Body of pancreas (tissue), 4 donors: Measurements from ENCODE around the gene C9orf43. TPM values are rescaled to one million over a fixed set of nuclear protein-coding genes. Genes with fewer than 3 reads are reported as not detected.

Experiments used
- ATAC-seq: fragments of 150-250 bp; one replicate; pipeline ENCODE4 v1.9.1; 2016
- DNase-seq, 4 donors: peaks; one replicate each; pipeline ENCODE4 v3.0.0-alpha.2; 2019
- H3K27ac ChIP-seq, 4 donors: fragments of 200-600 bp; sonication (generic); 1 replicate in 3 of 4; 2 replicates in 1 of 4; pipeline versions ENCODE4 v1.5.1 to v1.6.1; 2016 to 2019; ENCODE audit warnings: mild to moderate bottlenecking in 1 of 4, mixed read lengths in 1 of 4, moderate library complexity in 1 of 4
- H3K27me3 ChIP-seq, 2 donors: fragments of 200-600 bp; sonication (generic); one replicate each; pipeline ENCODE4 v1.6.0; 2016; ENCODE audit warnings: mild to moderate bottlenecking in 1 of 2
- H3K36me3 ChIP-seq, 2 donors: fragments of 200-600 bp; sonication (generic); replicated peaks in 1 of 2; 2 replicates each; pipeline ENCODE4 v1.5.1; 2016; ENCODE audit warnings: low read depth in 2 of 2; ENCODE audit not compliant: insufficient read depth in 1 of 2
- H3K4me1 ChIP-seq: fragments of 200-600 bp; sonication (generic); one replicate; pipeline ENCODE4 v1.6.0; 2016
- H3K4me3 ChIP-seq, 2 donors: fragments of 200-600 bp; sonication (generic); 1 replicate in 1 of 2; 2 replicates in 1 of 2; pipeline ENCODE4 v1.5.1; 2016 to 2019
- H3K9me3 ChIP-seq, 3 donors: fragments of 200-600 bp; sonication (generic); 1 replicate in 2 of 3; 2 replicates in 1 of 3; pipeline ENCODE4 v1.5.1; 2016
- CTCF ChIP-seq, 7 experiments: fragments of 450-650 bp in 4 of 7; fragments of 200-600 bp in 3 of 7; sonication (generic) in 3 of 7; IDR thresholded peaks; one replicate each; pipeline ENCODE4 v1.5.1; 2016 to 2019; ENCODE audit warnings: antibody characterized with exemption in 7 of 7
- POLR2A ChIP-seq, 3 donors: fragments of 450-650 bp; IDR thresholded peaks; one replicate each; pipeline ENCODE4 v1.6.1; 2016; ENCODE audit warnings: antibody characterized with exemption in 3 of 3, mild to moderate bottlenecking in 2 of 3
- WGBS, 2 donors: methylation state at CpG; one replicate each; pipeline ENCODE4 v1.1.5; 2017; 5-methylcytosine and 5-hydroxymethylcytosine counted together
- intact Hi-C: fragments of 100-400 bp; cut with DNase I; formaldehyde crosslinking; loops from one replicate; pipeline ENCODE4 v1.15.1; 2023
- total RNA-seq, 2 donors: library from RNA; depleted of rRNA; stranded (reverse); fragments of >200 nt; gene quantifications; one replicate each; pipeline ENCODE4 v1.1.0, GENCODE V29; 2016

The C9orf43 gene
- total RNA-seq, 2 donors from 2014 or later, result 1.6 TPM; not detected in 1

- peaks cover 41% of the 10 kb centered on the region for H3K4me1 ChIP-seq
- intact Hi-C loops, result no loop called here
- H3K27ac ChIP-seq, result no peak overlapping the region
- H3K36me3 ChIP-seq, result no peaks in the 10 kb centered on the region
- TF ChIP-seq CTCF (IDR thresholded peaks at IDR 0.05) (no peak), POLR2A (IDR thresholded peaks at IDR 0.05) (no peak)
- H3K27me3 ChIP-seq, result no peaks in the 10 kb centered on the region
- no peak overlapping the region for H3K4me3 ChIP-seq
- no peak for ATAC-seq
- DNase-seq, result no peak
- H3K9me3 ChIP-seq, result no peaks in the 10 kb centered on the region
- 72 to 96% methylated on average over 2 of the region's 2 CpGs for WGBS, 2 donors
These were observed 56.6 kb downstream of the C9orf43 start for GRCh38 chr9:113467183-113467582.

- H3K27ac ChIP-seq, result peak overlapping the region; percentile 50 to 58 (median 54)
- WGBS, 2 donors, result 32 to 37% methylated on average over 6 of the region's 6 CpGs
- ATAC-seq, result peak; percentile 75
These were observed 58.3 kb downstream of the C9orf43 start for GRCh38 chr9:113468716-113469448.

GRCh38 chr9:113471143-113471542 is 60.6 kb downstream of the C9orf43 start:
- H3K27ac ChIP-seq, result no peak overlapping the region
- TF ChIP-seq CTCF (IDR thresholded peaks at IDR 0.05), result no peak
- no peak for TF ChIP-seq POLR2A (IDR thresholded peaks at IDR 0.05)
- whole genome bisulfite sequencing, 2 donors, result 60 to 92% methylated on average over 1 of the region's 1 CpG

More at GRCh38 chr9:113468716-113469448, 58.3 kb downstream of the C9orf43 start:
- Histone ChIP-seq H3K27me3 (no peaks in the 10 kb centered on the region), H3K9me3 (no peaks in the 10 kb centered on the region), H3K4me1 (peaks cover 35% of the 10 kb centered on the region), H3K4me3 (no peak overlapping the region), H3K36me3 (no peaks in the 10 kb centered on the region)
- intact Hi-C loops, result no loop called here
- TF ChIP-seq CTCF (IDR thresholded peaks at IDR 0.05), result no peak
- no peak for TF ChIP-seq POLR2A (IDR thresholded peaks at IDR 0.05)
- DNase-seq, result peak; percentile 59 to 86 (median 78)

GRCh38 chr9:113471566-113471965 is 61.0 kb downstream of the C9orf43 start:
- no peak overlapping the region for H3K4me3 ChIP-seq
- no peaks in the 10 kb centered on the region for H3K36me3 ChIP-seq
- TF ChIP-seq CTCF (IDR thresholded peaks at IDR 0.05) (no peak), POLR2A (IDR thresholded peaks at IDR 0.05) (no peak)
- DNase-seq (no peak), ATAC-seq (no peak)
- peaks cover 13% of the 10 kb centered on the region for H3K4me1 ChIP-seq
- H3K9me3 ChIP-seq, result no peaks in the 10 kb centered on the region
- no peaks in the 10 kb centered on the region for H3K27me3 ChIP-seq
- 90 to 93% methylated on average over 6 of the region's 6 CpGs for WGBS, 2 donors
- no peak overlapping the region for H3K27ac ChIP-seq
- intact Hi-C loops, result no loop called here

More at GRCh38 chr9:113471143-113471542, 60.6 kb downstream of the C9orf43 start:
- intact Hi-C loops, result no loop called here
- peaks cover 13% of the 10 kb centered on the region for H3K4me1 ChIP-seq
- no peaks in the 10 kb centered on the region for H3K27me3 ChIP-seq
- DNase-seq (no peak), ATAC-seq (no peak)
- no peak overlapping the region for H3K4me3 ChIP-seq
- H3K9me3 ChIP-seq, result no peaks in the 10 kb centered on the region
- H3K36me3 ChIP-seq, result no peaks in the 10 kb centered on the region

GRCh38 chr9:113472199-113472598 is 61.7 kb downstream of the C9orf43 start:
- DNase-seq, result no peak
- H3K4me1 ChIP-seq, result peaks cover 19% of the 10 kb centered on the region
- no peak overlapping the region for H3K4me3 ChIP-seq
- ATAC-seq, result no peak
- H3K9me3 ChIP-seq, result no peaks in the 10 kb centered on the region
- TF ChIP-seq POLR2A (IDR thresholded peaks at IDR 0.05), result no peak
- no peak for TF ChIP-seq CTCF (IDR thresholded peaks at IDR 0.05)
- no peaks in the 10 kb centered on the region for H3K27me3 ChIP-seq
- H3K27ac ChIP-seq, result no peak overlapping the region
- intact Hi-C loops, result no loop called here
- 92 to 98% methylated on average over 5 of the region's 5 CpGs for whole genome bisulfite sequencing, 2 donors
- H3K36me3 ChIP-seq, result no peaks in the 10 kb centered on the region
